GM18499 (cell line): ENCODE data around the gene IFNA7.
"Not testable (repeated sequence)": the region's sequence is repeated elsewhere in the genome, so short reads cannot be mapped to it uniquely, and the experiment has no call there.

Experiments used
- ATAC-seq: cut with Tn5 transposase; IDR thresholded peaks from one replicate; pipeline ENCODE4 v1.9.1; 2021; ENCODE audit warnings: moderate number of reproducible peaks; ENCODE audit not compliant: insufficient read depth, unreplicated experiment

The IFNA7 gene

DNA sequence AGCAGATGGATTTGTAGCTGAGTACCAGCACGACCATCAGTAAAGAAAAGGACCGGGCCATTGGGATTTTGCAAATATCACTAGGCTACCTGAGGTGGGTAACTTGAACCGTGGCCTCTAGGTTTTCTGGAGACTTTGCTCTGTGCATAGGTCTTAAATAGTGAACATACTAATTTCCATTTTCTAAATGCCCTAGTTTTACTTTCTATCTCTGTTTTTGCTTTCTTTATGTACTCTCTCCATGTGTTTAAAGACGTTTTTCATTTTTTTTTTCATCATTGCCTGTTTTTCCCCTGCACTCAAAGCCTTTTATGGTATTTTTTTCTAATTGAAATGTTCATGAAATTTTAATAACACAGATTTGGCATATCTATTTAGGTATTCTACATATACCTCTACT is at the start of gene IFNA7:
IFNA7 (minus strand) TSS at position 101 of the 400 bp plus-strand sequence; CDS start at position 61, 40 bp downstream.
- ATAC-seq = not testable (repeated sequence)

DNA sequence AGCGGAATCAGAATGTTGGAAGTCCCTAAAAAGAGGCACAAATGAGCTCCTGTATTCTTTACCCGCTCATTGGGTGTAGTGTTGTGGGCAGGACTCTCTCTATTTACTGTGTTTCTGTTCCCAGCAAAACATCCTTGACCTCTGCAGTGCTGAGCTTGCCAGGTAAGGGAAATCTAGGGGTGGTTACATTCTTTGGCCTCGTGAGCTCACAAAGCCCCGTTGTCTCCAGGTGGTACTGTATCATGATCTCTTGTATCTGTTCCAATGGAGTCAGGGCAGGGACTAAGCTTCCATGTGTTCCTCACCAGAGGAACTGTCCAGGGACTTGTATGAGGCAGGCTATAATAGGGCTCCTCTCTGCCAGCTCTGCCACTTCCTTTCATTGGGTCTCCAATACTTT is 49.6 kb upstream of the IFNA7 start:
- no peak for ATAC-seq

DNA sequence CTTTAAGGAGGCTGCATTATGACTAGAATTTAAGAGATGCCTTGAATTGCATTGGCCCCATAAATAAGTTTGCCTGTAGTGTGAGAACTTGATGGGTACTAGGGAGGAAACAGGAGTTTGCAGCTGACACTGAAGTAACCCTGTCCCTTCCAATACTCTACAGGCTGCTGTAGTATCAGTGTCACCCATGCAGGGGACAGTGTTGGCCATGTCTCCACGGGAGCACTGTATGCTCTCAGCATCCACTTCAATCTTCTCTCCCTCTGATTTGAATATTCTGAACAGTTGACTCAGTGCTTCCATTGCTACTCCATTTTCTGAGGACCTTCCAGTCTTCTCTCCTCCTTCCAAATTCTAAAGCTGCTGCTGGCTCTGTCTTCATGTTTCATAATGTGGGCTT is 49.2 kb upstream of the IFNA7 start:
- no peak for ATAC-seq

DNA sequence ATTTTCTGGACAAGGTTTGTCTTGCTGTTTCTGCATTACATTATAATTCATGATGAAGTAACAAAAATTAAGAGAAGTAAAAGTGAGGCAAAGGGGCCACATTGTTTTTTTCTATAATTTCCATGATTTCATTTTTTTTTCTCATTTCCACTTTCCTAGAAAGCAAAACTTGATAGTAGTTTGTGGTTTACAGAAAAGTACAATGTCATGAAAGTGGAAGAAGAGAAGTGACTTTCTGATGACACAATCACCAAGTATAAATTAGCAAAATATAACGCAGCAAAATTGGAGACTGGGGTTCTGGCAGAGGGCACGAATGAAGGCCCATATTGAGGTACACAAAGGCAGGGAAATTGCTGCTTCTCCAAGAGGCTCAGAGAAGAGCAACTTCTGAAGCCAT is 42.8 kb upstream of the IFNA7 start:
- peak; percentile 62 for ATAC-seq

DNA sequence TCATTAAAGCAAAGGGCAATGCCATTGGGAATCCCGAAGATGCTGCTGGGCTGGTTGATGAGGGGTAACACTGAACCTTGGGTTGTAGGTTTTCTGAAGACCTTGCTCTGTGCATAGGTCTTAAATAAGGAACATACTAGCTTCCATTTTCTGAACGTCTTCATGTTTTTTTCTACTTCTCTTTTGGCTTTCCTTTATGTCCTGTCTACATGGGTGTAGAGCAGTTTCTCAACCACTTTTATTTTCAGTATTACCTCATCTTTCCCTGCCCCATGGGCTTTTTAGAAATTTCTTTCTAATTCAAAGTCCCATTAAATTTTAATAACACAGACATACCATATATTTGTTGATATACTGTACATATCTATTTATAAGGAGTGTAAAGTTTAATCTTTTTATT is 37.9 kb upstream of the IFNA7 start, which contains the start of gene IFNA14:
IFNA14 (minus strand) TSS at position 95 of the 400 bp plus-strand sequence; CDS start at position 25, 70 bp downstream.
- ATAC-seq = no peak

DNA sequence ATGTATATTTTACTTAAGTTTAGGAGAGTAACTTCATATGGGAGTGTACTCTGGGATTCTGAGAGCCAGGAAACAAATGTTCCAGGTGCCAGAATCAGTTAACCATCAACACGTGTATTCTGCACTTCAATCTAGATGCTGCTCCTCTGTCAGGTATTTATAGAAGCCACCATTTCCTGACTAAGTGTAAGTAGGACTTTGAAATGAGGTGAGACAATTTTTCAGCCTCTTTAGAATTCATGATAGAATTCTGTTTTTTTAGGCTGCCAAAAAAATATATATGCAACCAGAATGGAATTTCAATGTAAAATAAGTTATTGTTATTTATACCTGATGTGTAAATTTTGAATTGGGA is 34.3 kb upstream of the IFNA7 start:
- not testable (repeated sequence) for ATAC-seq

DNA sequence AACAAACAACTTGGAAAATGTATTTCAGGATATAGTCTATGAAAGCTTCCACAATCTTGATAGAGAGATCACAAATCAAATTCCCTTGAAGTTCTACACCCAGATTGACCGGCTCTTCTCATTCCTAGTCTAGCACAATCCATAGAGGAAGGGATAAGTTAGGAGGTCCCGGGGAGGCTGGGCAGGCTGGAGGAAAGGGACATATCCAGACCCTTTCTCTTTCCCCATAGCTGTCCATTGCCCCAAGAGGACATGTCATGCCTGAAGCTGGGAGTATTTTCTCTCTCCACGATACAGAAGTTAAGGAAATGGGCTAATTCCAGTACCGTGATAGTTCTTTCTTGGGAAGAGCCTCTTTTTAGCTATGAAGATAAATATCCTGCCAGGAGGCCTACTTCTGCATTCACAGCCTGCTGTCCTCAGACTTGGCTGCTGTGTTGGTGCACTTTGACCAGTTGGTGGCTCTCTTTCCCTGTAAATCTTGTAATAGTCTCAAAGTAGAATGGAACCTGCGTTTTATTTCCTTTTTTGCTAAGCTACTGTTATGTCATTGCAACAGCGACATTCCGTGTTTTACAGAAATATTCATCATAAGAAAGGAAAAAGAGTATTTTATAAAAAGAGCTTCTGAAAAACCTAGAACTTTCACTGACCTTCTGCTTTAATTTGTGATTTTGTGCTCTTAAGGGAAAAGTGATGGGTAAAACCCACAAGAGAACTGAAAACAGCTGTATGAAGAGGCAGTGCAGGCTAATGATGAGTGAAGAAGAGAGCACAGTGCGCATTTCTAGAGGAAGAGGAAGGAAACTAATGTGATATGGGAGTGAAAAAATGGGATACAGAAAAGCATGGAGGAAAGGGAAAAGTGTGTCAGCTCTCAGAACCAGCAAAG is 33.7 kb upstream of the IFNA7 start:
- ATAC-seq = peak; percentile 74

DNA sequence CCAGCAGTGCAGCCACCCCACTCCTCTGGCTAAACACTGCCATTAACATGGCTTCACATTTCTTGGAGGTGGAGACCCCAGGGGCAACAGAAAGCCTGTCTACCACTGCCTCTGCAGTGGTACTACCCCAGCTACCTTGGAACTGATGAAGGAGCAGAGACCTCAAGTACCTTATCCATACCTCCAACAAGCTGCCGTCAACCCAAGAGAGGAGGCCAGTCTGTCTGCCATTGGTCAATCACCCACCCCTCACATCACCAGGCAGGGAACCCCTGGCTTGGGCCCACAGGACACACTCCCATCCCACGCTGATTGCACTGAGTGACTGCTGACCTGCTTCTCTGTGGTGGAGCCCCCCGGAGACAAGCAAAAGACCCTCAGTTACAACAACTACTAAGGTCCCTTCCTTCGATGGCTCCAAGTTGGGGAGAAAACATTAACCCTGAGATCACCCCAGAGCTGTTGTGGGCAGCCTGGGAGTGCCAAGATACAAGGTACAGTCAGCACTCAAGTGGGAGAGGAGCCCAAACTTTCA is 32.2 kb upstream of the IFNA7 start:
- ATAC-seq = no peak

DNA sequence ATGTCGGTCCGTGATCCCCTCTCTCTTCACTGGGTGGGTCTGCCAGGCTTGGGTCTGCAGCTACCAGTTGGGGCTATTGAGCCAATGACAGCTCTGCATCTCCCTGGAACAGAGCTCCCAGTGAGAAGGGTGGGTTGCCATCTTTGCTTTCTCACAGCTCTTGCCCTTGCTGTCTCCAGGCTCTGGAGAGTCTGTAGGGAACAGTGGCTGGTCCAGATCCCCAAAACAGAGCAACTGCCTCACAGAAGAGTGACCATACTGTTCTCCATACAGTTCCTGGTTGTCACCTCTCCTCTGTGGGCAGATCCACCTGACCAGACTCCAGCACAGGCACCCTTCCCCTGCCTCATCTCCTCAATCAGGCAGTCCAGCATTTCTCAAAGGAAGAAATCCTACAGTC is 31.3 kb upstream of the IFNA7 start:
- ATAC-seq = no peak

DNA sequence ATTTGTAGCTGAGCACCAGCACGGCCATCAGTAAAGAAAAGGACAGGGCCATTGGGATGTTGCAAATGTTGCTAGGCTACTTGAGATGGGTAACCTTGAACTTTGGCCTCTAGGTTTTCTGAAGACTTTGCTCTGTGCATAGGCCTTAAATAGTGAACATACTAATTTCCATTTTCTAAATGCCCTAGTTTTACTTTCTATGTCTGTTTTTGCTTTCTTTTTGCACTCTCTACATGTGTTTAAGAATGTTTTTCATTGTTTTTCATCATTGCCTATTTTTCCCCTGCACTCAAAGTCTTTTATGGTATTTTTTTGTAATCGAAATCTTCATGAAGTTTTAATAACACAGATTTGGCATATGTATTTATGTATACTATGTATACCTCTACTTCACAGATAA is 26.1 kb upstream of the IFNA7 start, which contains the start of gene IFNA17:
IFNA17 (minus strand) TSS at position 101 of the 400 bp plus-strand sequence; CDS start at position 52, 49 bp downstream.
- no peak for ATAC-seq

DNA sequence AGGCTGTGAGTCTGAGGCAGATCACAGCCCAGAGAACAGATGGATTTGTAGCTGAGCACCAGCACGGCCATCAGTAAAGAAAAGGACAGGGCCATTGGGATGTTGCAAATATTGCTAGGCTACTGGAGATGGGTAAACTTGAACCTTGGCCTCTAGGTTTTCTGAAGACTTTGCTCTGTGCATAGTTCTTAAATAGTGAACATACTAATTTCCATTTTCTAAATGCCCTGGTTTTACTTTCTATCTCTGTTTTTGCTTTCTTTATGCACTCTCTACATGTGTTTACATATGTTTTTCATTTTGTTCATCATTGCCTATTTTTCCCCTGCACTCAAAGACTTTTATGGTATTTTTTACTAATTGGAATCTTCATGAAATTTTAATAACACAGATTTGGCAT is 15.2 kb upstream of the IFNA7 start, which contains the start of gene IFNA16:
IFNA16 (minus strand) TSS at position 101 of the 400 bp plus-strand sequence; CDS start at position 95, 6 bp downstream.
- ATAC-seq = not testable (repeated sequence)

DNA sequence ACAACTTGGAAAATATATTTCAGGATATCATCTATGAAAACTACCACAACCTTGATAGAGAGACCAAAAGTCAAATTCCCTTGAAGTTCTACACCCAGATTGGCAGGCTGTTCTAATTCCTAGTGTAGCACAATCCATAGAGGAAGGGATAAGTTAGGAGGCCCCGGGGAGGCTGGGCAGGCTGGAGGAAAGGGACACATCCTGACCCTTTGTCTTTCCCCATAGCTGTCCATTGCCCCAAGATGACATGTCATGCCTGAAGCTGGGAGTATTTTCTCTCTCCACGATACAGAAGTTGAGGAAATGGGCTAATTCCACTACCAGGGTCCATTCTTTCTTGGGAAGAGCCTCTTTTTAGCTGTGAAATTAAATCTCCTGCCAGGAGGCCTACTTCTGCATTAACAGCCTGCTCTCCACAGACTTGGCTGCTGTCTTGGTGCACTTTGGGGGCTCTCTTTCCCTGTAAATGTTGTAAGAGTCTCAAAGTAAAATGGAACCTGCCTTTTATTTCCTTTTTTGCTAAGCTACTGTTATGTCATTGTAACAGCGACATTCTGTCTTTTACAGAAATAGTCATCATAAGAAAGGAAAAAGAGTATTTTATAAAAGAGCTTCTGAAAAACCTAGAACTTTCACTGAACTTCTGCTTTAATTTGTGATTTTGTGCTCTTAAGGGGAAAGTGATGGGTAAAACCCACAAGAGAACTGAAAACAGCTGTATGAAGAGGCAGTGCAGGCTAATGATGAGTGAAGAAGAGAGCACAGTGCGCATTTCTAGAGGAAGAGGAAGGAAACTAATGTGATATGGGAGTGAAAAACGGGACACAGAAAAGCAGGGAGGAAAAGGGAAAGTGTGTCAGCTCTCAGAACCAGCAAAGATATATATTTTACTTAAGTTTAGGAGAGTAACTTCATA is 11.7 kb upstream of the IFNA7 start:
- not testable (repeated sequence) for ATAC-seq

DNA sequence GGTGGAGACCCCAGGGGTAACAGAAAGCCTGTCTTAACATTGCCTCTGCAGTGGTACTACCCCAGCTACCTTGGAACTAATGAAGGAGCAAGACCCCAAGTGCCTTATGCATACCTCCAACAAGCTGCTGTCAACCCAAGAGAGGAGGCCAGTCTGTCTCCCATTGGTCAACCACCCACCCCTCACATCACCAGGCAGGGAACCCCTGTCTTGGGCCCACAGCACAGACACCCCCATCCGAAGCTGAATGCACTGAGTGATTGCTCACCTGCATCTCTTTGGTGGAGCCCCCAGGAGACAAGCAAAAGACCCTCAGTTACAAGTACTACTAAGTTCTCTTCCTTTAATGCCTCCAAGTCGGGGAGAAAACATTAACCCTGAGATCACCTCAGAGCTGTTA is 10.2 kb upstream of the IFNA7 start:
- not testable (repeated sequence) for ATAC-seq

DNA sequence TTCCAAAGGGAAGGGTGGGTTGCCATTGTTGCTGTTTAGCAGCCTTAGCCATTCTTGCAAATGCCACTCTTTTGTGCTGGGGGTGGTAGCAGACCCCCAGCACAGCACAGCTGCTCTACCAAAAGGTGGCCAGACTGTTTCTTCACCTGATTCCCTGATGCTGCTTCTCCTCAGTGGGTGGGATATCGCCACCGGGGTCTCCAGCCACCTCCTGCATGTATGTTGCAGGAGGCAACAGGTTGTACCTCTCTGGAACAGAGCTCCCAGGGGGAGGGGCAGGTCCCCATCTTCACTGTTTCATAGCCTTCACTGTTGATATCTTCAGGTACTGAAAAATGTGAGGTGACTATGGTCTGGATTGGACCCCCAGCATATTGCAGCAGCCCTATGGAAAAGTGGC is 8.8 kb upstream of the IFNA7 start:
- ATAC-seq = not testable (repeated sequence)

DNA sequence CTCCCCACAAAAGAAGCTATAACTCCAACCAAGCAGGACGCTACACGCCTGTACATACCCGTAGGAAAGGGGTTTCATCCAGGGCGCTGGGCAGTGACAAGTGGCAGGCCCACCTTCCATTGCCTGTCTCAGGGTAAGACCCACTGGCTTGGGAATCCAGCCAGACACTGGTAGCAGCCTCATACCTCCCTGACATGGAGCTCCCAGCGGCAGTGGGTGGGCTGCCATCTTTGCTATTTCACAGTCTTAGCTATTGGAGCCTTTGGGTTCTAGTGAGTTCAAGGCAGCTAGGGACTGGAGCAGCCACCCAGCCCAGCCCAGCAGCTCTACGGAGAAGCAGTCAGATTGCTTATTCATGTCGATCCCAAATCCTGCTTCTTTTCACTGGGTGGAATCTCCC is 8.3 kb upstream of the IFNA7 start:
- no peak for ATAC-seq

DNA sequence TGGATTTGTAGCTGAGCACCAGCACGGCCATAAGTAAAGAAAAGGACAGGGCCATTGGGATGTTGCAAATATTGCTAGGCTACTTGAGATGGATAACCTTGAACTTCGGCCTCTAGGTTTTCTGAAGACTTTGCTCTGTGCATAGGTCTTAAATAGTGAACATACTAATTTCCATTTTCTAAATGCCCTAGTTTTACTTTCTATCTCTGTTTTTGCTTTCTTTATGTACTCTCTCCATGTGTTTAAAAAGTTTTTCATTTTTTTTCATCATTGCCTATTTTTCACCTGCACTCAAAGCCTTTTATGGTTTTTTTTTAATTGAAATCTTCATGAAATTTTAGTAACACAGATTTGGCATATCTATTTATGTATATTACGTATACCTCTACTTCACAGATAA is 5.0 kb upstream of the IFNA7 start, which contains the start of gene IFNA10:
IFNA10 (minus strand) TSS at position 101 of the 400 bp plus-strand sequence; CDS start at position 55, 46 bp downstream.
- ATAC-seq = not testable (repeated sequence)

DNA sequence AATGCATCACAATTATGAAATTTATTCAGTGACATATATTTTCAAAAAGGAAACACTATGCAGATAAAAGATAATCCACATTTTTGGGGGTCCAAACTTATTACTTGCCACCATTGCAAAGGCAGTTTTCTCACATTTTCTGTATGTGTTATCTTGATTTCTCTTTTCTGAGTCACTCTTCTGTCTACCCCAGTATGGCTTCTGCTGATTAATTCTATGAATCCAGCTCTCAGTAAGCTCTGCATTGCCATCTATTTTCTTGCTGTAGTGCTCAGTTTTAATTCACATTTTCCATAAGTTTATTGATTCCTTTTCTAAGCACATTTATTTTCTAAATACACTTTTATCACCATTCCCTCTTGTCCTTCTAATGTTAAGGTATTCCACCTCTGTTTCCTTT is 3.2 kb upstream of the IFNA7 start:
- ATAC-seq = no peak

DNA sequence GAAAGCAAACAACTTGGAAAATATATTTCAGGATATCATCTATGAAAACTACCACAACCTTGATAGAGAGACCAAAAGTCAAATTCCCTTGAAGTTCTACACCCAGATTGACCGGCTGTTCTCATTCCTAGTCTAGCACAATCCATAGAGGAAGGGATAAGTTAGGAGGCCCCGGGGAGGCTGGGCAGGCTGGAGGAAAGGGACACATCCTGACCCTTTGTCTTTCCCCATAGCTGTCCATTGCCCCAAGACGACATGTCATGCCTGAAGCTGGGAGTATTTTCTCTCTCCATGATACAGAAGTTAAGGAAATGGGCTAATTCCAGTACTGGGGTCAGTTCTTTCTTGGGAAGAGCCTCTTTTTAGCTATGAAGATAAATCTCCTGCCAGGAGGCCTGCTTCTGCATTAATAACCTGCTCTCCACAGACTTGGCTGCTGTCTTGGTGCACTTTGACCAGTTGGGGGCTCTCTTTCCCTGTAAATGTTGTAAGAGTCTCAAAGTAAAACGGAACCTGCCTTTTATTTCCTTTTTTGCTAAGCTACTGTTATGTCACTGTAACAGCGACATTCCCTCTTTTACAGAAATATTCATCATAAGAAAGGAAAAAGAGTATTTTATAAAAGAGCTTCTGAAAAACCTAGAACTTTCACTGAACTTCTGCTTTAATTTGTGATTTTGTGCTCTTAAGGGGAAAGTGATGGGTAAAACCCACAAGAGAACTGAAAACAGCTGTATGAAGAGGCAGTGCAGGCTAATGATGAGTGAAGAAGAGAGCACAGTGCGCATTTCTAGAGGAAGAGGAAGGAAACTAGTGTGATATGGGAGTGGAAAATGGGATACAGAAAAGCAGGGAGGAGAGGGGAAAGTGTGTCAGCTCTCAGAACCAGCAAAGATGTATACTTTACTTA is 6.9 kb downstream of the IFNA7 start:
- ATAC-seq = peak; percentile 88

DNA sequence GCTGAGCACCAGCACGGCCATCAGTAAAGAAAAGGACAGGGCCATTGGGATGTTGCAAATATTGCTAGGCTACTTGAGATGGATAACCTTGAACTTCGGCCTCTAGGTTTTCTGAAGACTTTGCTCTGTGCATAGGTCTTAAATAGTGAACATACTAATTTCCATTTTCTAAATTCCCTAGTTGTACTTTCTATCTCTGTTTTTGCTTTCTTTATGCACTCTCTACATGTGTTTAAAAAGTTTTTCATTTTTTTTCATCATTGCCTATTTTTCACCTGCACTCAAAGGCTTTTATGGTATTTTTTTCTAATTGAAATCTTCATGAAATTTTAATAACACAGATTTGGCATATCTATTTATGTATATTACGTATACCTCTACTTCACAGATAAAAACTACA is 14.5 kb downstream of the IFNA7 start, which contains the start of gene IFNA4:
IFNA4 (minus strand) TSS at position 101 of the 400 bp plus-strand sequence; CDS start at position 45, 56 bp downstream.
- not testable (repeated sequence) for ATAC-seq
